Measurements from ENCODE around the gene GRK4. TPM values are rescaled to one million over a fixed set of nuclear protein-coding genes. Genes with fewer than 3 reads are reported as not detected.

GRK4 gene
- total RNA-seq, 1 donor from 2014 or later = 9.3 TPM

DNA sequence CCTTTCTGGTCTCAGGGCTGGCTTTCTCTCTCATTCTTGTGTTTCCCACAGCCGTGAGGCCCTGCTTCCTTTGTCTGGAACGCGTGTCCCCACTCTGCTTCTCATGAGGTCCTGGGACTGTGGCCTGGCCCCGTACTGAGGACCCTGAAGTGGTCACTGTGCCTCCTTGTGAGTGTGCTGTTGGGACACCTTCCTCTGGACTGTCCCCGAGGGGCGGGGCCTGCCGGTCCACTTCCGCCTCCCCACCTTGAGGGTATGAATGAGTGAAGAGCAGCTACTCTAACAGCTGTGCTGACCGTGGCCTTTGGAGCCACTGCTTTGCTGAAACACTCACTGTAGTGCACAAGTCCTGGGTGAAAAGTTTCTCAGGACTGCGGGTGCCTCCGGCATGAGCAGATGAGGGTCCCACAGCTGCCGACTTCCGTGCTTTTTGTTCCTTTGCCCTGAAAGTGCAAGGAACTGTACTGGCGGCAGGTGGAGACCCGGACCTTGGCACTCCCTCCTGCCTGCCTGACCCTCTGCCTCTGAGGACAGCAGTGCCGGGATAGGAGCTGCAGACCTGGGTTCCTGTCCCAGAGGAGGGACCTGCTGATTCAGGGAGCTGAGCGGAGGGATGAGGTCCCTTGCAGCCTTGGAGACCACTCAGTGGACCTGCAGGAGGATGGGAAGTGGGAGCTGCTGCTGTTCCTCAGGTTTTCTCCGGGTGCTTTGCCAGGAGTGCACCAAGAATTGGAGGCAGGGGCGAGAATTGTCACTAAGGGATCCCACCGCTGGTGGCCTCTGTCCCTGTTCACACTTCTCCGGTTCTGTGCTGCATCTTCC, 73.0 kb downstream of the GRK4 start:
- no peaks in the 10 kb centered on the region for H3K9me3 Mint-ChIP-seq
- H3K27me3 Mint-ChIP-seq = peaks cover 9% of the 10 kb centered on the region
- TF ChIP-seq, protein P1, sequence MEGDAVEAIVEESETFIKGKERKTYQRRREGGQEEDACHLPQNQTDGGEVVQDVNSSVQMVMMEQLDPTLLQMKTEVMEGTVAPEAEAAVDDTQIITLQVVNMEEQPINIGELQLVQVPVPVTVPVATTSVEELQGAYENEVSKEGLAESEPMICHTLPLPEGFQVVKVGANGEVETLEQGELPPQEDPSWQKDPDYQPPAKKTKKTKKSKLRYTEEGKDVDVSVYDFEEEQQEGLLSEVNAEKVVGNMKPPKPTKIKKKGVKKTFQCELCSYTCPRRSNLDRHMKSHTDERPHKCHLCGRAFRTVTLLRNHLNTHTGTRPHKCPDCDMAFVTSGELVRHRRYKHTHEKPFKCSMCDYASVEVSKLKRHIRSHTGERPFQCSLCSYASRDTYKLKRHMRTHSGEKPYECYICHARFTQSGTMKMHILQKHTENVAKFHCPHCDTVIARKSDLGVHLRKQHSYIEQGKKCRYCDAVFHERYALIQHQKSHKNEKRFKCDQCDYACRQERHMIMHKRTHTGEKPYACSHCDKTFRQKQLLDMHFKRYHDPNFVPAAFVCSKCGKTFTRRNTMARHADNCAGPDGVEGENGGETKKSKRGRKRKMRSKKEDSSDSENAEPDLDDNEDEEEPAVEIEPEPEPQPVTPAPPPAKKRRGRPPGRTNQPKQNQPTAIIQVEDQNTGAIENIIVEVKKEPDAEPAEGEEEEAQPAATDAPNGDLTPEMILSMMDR (conservative IDR thresholded peaks at IDR 0.05) = no peak
- no peak overlapping the region for H3K27ac Mint-ChIP-seq
- peaks cover 5% of the 10 kb centered on the region for H3K4me1 Mint-ChIP-seq (ENCODE audit: unreplicated experiment)
- H3K4me3 Mint-ChIP-seq = no peak overlapping the region
- no peaks in the 10 kb centered on the region for H3K36me3 Mint-ChIP-seq
- no peak for DNase-seq (ENCODE audit: extremely low spot score, unreplicated experiment)

DNA sequence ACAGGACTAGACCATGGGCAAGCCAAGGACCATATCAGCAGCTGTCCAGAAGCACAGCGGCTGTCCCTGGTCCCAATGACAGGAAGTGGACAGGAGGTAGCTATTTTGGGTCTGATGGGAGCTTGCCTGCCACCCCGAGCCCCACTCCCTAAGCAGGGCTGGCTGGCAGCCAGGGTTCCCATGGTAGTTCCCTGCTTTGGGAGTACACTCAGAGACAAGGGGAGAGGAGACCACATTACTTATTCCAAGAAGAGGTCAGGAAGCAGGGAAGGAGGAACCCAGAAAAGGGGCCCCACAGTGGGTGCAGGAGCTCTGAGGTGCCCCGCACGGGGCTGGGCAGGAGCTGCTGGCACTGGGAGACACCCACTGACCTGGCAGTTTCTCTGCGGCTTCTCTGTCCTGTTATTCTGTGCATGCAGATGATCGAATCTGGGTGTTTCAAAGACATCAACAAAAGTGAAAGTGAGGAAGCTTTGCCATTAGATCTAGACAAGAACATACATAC, 74.6 kb downstream of the GRK4 start:
- Mint-ChIP-seq H3K9me3 (no peaks in the 10 kb centered on the region), H3K27ac (no peak overlapping the region), H3K4me3 (no peak overlapping the region), H3K27me3 (peaks cover 9% of the 10 kb centered on the region), H3K36me3 (no peaks in the 10 kb centered on the region), H3K4me1 (ENCODE audit: unreplicated experiment) (peaks cover 5% of the 10 kb centered on the region)
- TF ChIP-seq, protein P1 (conservative IDR thresholded peaks at IDR 0.05) = no peak
- no peak for DNase-seq (ENCODE audit: extremely low spot score, unreplicated experiment)

DNA sequence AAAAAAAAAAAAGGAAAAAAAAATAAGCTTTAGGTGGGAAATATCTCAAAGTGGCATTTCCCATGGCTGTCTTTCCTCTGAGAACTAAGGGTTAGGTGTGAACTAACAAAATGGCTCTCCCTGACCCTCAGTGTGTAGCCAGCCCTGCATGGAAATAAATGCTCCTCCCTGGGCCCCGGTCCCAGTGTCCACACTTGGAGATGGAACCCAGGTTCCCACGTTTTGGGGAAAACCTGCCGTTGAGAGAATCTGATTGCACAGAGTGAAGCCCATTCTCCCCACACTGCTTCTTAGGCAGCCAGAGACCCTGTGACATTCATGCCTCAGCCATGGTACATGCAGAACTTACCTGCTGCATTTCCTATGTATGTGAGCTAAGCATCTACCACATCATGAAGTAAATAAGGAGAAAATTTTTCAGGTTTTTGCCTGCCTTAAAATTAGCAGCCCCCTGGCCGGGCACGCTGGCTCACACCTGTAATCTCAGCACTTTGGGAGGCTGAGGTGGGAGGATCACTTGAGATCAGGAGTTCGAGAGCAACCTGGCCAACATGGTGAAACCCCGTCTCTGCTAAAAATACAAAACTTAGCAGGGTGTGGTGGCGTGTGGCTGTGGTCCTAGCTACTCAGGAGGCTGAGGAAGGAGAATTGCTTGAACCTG, 76.5 kb downstream of the GRK4 start:
- TF ChIP-seq, protein P1 (conservative IDR thresholded peaks at IDR 0.05) = no peak
- Mint-ChIP-seq H3K4me1 (ENCODE audit: unreplicated experiment) (peaks cover 5% of the 10 kb centered on the region), H3K36me3 (no peaks in the 10 kb centered on the region), H3K4me3 (no peak overlapping the region), H3K27ac (no peak overlapping the region), H3K9me3 (no peaks in the 10 kb centered on the region), H3K27me3 (peaks cover 9% of the 10 kb centered on the region)
- DNase-seq (ENCODE audit: extremely low spot score, unreplicated experiment) = no peak

DNA sequence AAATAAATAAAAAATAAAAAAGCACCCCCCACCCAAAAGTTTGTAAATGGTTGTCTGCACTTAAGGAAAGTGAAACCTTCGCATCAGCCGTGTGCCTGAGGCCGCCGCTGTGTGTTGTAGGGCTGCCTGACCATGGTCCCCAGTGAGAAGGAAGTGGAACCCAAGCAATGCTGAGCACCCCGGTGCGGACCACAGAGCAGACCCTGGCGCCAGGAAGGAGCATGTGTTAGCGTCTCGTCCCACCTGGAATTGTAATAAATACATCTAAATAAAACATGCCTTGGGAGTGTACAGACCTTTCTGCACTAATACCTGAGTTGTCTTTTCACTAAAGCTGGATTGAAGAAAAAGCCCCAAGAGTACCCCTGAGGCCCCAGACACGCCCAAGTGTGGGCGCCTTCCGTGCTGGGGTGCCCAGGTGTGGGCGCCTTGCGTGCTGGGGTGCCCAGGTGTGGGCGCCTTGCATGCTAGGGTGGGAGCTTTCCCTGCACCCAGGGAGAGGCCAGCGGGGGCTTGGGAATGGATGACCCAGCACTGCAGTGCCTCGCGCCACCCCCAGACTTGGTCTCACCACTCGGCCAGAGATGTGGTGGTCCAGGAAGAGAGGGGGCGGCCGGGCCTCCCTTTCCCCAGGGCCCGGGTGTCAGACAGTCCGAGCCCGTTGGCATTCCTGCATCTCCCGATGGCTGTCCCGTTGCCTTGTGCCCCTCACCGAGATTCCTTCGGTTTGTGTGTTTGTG, 77.3 kb downstream of the GRK4 start:
- no peak for DNase-seq (ENCODE audit: extremely low spot score, unreplicated experiment)
- TF ChIP-seq, protein P1 (conservative IDR thresholded peaks at IDR 0.05) = no peak
- peaks cover 9% of the 10 kb centered on the region for H3K4me1 Mint-ChIP-seq (ENCODE audit: unreplicated experiment)
- no peak overlapping the region for H3K27ac Mint-ChIP-seq
- H3K36me3 Mint-ChIP-seq = no peaks in the 10 kb centered on the region
- H3K27me3 Mint-ChIP-seq = peaks cover 9% of the 10 kb centered on the region
- no peaks in the 10 kb centered on the region for H3K9me3 Mint-ChIP-seq
- no peak overlapping the region for H3K4me3 Mint-ChIP-seq

DNA sequence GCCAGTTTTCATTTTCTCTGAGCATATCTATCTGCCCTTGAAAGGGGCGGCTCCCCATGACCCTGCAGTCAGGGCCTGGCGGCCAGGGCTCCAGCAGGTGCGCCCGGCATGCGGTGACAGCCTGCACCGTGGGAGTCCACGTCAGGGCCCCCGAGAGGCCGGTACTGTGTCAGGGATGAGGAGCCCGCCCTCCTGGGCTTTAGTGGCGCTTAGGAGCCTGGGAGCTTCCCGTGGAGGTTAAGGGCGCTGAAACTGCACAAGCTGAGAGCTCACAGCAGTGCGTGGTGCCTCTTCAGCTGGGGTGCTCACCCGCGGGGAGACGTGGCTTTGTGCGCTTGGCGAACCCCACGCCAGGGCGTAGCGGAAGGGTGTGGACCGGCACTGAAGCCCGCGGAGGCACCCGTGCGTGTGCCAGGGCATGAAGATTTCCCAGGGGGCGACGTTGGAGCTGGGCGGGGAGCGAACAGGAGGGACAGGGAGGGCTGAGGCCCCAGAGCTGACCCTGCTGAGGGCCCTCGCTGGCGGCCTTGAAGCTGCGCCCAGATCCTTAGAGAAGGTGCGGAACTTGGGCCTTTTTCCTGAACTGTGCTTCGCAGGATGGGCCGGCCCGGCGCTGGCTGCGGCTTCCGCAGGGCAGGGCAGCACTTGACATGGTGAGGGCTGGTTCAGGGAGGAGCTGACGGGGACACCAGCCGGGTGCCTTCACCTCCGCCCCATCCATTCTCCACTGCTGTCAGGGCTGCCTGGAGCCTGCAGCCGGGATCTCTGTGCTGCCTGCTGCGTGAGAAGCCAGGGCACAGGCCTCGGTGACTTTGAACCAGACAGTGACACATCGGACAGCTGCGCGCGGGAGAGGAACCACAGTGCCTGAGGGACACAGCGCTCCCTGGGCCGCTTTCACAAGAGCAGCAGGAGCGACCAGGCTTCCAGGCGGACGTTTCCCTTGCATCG, 78.1 kb downstream of the GRK4 start:
- H3K36me3 Mint-ChIP-seq = no peaks in the 10 kb centered on the region
- no peak overlapping the region for H3K4me3 Mint-ChIP-seq
- peaks cover 11% of the 10 kb centered on the region for H3K4me1 Mint-ChIP-seq (ENCODE audit: unreplicated experiment)
- H3K9me3 Mint-ChIP-seq = no peaks in the 10 kb centered on the region
- H3K27me3 Mint-ChIP-seq = peaks cover 9% of the 10 kb centered on the region
- no peak overlapping the region for H3K27ac Mint-ChIP-seq
- DNase-seq (ENCODE audit: extremely low spot score, unreplicated experiment) = no peak
- TF ChIP-seq, protein P1 (conservative IDR thresholded peaks at IDR 0.05) = no peak
